HFFc6 (cell line): ENCODE measurements around the gene SLC1A1. TPM values are rescaled to one million over a fixed set of nuclear protein-coding genes. Genes with fewer than 3 reads are reported as not detected.

Experiments used
- DNase-seq: peaks from one replicate; pipeline ENCODE4 v3.0.0-alpha.2; 2018
- H3K27ac Mint-ChIP-seq: 2 replicates; pipeline ENCODE4 v1.8.0; 2020; ENCODE audit warnings: mild to moderate bottlenecking, mixed read lengths
- H3K27me3 Mint-ChIP-seq: 2 replicates; pipeline ENCODE4 v1.8.0; 2021; ENCODE audit warnings: mild to moderate bottlenecking, moderate library complexity, mixed read lengths; ENCODE audit not compliant: insufficient read depth
- H3K36me3 Mint-ChIP-seq: 2 replicates; pipeline ENCODE4 v1.8.0; 2021; ENCODE audit warnings: low read depth, mixed read lengths
- H3K4me1 Mint-ChIP-seq: 2 replicates; pipeline ENCODE4 v1.8.0; 2020; ENCODE audit warnings: low read depth, mixed read lengths
- H3K4me3 Mint-ChIP-seq: 2 replicates; pipeline ENCODE4 v1.8.0; 2020; ENCODE audit warnings: mild to moderate bottlenecking, moderate library complexity, mixed read lengths
- H3K9me3 Mint-ChIP-seq: 2 replicates; pipeline ENCODE4 v1.8.0; 2020; ENCODE audit warnings: mild to moderate bottlenecking, mixed read lengths
- total RNA-seq, 6 experiments: library from RNA; stranded (reverse); fragmentation: NEBNext Ultra II Directional; extraction: Animal tissue kit (Norgen Biotek cat#: 25700); gene quantifications; 2 replicates in 1 of 6; 3 replicates in 5 of 6; pipeline ENCODE4 v1.2.3, GENCODE V29; 2021
- TF ChIP-seq, protein P1 (sequence below): fragments of 200-600 bp; sonication (generic); IDR thresholded peaks from 2 replicates; pipeline ENCODE4 v1.5.0; 2021; ENCODE audit warnings: antibody characterized with exemption, mild to moderate bottlenecking

Gene SLC1A1
- total RNA-seq, 6 experiments from 2014 or later = 0.43 to 1.4 (median 0.79) TPM

DNA sequence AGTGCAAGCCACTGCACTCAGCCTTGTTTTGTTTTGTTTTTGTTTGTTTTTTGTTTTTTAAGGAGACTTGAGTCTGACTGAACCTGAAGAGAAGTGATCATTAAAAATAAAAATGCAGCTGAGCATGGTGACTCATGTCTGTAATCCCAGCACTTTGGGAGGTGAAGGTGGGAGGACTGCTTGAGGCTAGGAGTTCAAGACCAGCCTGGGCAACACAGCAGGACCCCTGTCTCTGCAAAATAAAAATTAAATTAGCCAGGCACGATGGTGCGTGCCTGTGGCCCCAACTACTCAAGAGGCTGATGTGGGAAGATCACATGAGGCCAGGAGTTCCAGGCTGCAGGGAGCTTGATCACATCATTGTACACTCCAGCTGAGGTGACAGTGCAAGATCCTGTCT, 6.2 kb downstream of the SLC1A1 start:
- DNase-seq = no peak
- Mint-ChIP-seq H3K4me1 (peaks cover 11% of the 10 kb centered on the region; the same call in 1 of the 2 replicates), H3K4me3 (no peak overlapping the region), H3K27ac (no peak overlapping the region), H3K36me3 (no peaks in the 10 kb centered on the region), H3K27me3 (peaks cover 17% of the 10 kb centered on the region), H3K9me3 (no peaks in the 10 kb centered on the region)
- TF ChIP-seq, protein P1, sequence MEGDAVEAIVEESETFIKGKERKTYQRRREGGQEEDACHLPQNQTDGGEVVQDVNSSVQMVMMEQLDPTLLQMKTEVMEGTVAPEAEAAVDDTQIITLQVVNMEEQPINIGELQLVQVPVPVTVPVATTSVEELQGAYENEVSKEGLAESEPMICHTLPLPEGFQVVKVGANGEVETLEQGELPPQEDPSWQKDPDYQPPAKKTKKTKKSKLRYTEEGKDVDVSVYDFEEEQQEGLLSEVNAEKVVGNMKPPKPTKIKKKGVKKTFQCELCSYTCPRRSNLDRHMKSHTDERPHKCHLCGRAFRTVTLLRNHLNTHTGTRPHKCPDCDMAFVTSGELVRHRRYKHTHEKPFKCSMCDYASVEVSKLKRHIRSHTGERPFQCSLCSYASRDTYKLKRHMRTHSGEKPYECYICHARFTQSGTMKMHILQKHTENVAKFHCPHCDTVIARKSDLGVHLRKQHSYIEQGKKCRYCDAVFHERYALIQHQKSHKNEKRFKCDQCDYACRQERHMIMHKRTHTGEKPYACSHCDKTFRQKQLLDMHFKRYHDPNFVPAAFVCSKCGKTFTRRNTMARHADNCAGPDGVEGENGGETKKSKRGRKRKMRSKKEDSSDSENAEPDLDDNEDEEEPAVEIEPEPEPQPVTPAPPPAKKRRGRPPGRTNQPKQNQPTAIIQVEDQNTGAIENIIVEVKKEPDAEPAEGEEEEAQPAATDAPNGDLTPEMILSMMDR = no peak

DNA sequence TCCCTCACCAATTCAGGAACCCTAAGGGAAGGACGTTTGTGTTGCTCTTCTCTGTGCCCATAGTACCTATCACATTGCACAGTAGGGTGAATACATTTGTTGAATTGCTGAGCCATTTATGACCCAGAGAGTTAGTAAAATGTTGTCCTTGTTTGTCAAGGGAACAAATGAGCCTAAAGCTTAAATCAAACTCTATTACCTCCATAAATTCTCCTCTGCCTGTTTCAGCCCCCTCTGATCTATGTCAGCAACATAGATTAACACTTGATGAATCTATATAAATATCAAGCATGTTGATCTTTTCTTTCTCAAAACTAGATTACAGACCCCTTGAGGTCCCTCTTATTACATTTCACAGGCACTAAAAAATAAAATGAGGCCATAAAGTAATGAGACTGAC, 7.1 kb downstream of the SLC1A1 start:
- H3K9me3 Mint-ChIP-seq = no peaks in the 10 kb centered on the region
- H3K4me3 Mint-ChIP-seq = no peak overlapping the region
- H3K36me3 Mint-ChIP-seq = no peaks in the 10 kb centered on the region
- TF ChIP-seq, protein P1 = no peak
- 0 out of 2 replicates have a peak, but pooled peaks cover 9% of the 10 kb centered on the region for H3K4me1 Mint-ChIP-seq
- H3K27ac Mint-ChIP-seq = no peak overlapping the region; the same call in 1 of the 2 replicates
- peaks cover 9% of the 10 kb centered on the region for H3K27me3 Mint-ChIP-seq
- no peak for DNase-seq

GRCh38 chr9:4497855-4498254, 7.6 kb downstream of the SLC1A1 start:
- H3K36me3 Mint-ChIP-seq = no peaks in the 10 kb centered on the region
- DNase-seq = peak; percentile 63
- TF ChIP-seq, protein P1 = no peak
- H3K9me3 Mint-ChIP-seq = no peaks in the 10 kb centered on the region
- H3K4me1 Mint-ChIP-seq = 0 out of 2 replicates have a peak, but pooled peaks cover 9% of the 10 kb centered on the region
- peaks cover 9% of the 10 kb centered on the region for H3K27me3 Mint-ChIP-seq
- H3K4me3 Mint-ChIP-seq = no peak overlapping the region
- no peak overlapping the region; the same call in 1 of the 2 replicates for H3K27ac Mint-ChIP-seq

GRCh38 chr9:4499917-4500316, 9.6 kb downstream of the SLC1A1 start:
- Mint-ChIP-seq H3K36me3 (no peaks in the 10 kb centered on the region), H3K27ac (no peak overlapping the region), H3K4me3 (no peak overlapping the region), H3K9me3 (no peaks in the 10 kb centered on the region), H3K4me1 (0 out of 2 replicates have a peak, but pooled peaks cover 9% of the 10 kb centered on the region), H3K27me3 (peaks cover 9% of the 10 kb centered on the region)
- TF ChIP-seq, protein P1 = no peak
- DNase-seq = no peak

- Mint-ChIP-seq H3K9me3 (no peaks in the 10 kb centered on the region), H3K4me3 (no peak overlapping the region), H3K27ac (no peak overlapping the region), H3K36me3 (no peaks in the 10 kb centered on the region), H3K27me3 (peaks cover 2% of the 10 kb centered on the region), H3K4me1 (0 out of 2 replicates have a peak, but pooled peaks cover 9% of the 10 kb centered on the region)
- no peak for DNase-seq
- TF ChIP-seq, protein P1 = no peak
Observed at GRCh38 chr9:4501147-4501507, 10.9 kb downstream of the SLC1A1 start.

DNA sequence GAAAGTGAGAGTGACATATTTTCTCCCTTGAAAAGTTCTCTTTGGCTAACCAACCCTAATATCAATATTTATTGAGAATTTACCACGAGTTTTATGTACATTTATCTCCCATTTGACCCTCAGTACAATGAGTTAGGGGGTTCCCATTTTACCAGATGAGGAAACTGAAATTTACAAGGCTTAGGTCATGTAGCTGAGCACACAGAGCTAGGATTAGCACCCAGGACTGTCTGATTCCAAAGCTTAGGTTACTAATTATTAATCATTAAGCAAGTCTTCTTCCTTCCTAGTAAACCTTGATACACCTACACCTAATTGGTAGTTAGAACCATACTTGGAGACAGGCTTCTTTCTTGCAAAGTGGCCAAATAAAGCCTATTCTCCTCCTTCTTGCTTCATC, 12.2 kb downstream of the SLC1A1 start:
- H3K27me3 Mint-ChIP-seq = peaks cover 2% of the 10 kb centered on the region; the same call in 1 of the 2 replicates
- TF ChIP-seq, protein P1 = no peak
- no peak overlapping the region for H3K4me3 Mint-ChIP-seq
- no peaks in the 10 kb centered on the region for H3K36me3 Mint-ChIP-seq
- DNase-seq = no peak
- H3K4me1 Mint-ChIP-seq = peaks cover 11% of the 10 kb centered on the region
- no peaks in the 10 kb centered on the region for H3K9me3 Mint-ChIP-seq
- H3K27ac Mint-ChIP-seq = no peak overlapping the region
